GM19372 (cell line): Measurements from ENCODE around the gene ANKRD36B.
A peak's percentile ranks its signal among the peaks of the same experiment; 100 is the strongest.
"Not testable (repeated sequence)": the region's sequence is repeated elsewhere in the genome, so short reads cannot be mapped to it uniquely, and the experiment has no call there.

Experiments used
- ATAC-seq: cut with Tn5 transposase; IDR thresholded peaks from one replicate; pipeline ENCODE4 v1.9.1; 2021; ENCODE audit warnings: mild to moderate bottlenecking, low read depth, moderate library complexity; ENCODE audit not compliant: unreplicated experiment

ANKRD36B gene

DNA sequence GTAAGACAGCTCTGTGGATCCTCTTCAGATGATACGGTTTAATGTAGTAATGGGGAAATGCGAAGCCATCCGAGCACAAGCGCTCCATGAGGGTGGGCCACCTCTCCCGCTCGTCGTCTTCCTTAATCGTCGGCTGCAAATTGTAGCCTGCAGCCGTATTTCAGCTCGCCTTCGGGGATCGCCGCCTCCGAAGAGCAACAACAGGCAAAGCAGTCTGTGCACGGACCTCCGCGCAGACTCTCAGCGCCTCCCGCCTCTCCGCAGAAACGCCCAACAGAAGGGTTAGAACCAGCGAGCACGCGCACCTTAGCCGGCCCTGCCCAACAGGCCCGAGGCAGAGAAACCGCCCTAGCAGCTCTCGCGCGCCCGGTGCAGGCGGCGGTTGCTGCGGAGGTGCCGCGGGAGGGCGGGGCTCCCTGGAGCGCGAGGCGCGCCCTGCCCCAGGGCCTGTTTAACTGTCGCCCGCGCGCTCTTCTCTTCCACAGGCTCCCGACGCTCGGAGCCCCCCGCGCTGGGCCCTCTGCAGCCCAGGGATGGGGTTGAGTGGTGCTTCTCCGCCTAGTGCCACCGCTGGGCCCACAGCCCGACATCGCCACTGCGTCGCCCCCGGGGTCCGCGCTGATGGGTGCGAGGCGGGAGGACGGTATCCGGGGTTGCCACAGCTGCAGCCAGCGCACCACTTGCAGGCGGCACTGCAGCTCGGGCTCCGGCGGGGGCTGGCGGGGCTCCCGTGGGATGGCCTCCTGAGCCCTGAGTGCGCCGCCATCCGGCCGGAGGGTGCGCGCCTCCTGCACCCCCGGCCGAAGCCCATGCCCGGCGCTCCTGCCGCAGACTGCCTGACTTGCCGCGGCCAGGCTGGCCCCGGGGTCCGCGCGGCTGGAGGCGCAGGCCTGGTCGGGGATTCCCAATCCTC lies at the start of gene ANKRD36B:
TSS of gene ANKRD36B (minus strand) at position 280 of the 913 bp plus-strand sequence. CDS start at position 88, 192 bp downstream.
- ATAC-seq = peak; percentile 82

DNA sequence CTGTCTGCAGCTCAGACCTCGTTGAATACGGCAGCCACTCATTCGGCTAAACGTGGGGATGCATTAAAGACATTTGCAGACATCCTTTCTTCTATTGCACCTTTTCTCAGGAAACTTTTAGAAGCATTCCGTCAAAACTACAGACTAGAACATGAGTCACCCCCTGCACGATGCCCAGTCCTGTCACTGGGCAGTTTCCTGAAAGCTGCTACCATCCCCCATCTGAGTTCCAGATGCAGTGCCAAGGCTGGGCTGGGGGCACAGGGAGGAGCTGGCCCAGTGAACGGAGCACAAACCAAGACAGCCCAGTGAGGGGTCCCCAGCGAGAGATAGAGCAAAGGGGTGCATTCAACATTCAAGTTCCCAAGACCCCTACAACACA lies 36.4 kb upstream of the ANKRD36B start:
- not testable (repeated sequence) for ATAC-seq

DNA sequence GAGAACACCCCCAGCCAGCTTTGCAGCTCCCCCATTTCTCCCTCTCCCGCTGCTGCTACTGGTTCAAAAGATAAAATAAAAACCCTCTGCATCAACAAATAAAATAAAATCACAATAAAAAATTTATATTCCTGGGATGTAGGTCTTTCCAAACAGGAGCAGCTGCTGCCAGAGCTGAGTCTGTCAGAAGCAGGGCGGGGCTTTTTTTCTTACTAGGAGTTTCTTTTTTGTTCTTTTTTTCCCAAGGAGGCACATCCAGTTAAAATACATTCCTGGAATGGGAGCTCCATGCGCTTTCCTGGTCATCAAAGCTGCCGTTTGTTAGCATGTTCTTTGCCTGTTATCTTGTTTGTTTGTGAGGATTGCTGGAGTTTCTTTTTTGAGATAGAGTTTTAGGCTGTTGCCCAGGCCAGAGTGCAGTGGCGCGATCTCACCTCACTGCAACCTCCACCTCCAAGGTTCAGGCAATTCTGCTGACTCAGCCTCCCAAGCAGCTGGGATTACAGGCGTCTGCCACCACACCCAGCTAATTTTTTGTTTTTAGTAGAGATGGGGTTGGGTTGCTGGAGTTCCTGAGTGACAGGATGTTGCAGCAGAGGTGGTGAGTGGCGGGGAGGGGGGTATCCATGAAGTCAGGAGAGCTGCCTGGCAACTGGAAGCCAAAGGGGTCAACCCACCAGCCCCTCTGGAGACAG lies 35.8 kb upstream of the ANKRD36B start:
- ATAC-seq = not testable (repeated sequence)

GRCh38 chr2:97622976-97623375 lies 33.3 kb upstream of the ANKRD36B start:
- ATAC-seq = not testable (repeated sequence)

DNA sequence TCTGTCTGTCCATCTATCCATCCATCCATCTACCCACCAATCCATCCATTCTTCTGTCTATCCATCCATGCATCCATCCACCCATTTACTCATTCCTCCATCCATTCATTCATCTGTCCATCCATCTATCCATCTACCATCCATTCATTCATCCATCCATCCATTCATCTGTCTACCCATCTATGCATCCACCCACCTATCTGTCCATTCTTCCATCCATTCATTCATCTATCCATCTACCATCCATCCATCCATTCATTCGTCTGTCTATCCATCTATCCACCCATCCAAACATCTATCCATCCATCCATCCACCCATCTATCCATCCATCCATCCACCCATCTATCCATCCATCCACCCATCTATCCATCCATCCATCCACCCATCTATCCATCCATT lies 30.8 kb upstream of the ANKRD36B start:
- not testable (repeated sequence) for ATAC-seq

GRCh38 chr2:97618939-97619827 lies 29.5 kb upstream of the ANKRD36B start:
- not testable (repeated sequence) for ATAC-seq

GRCh38 chr2:97617911-97618310 lies 28.2 kb upstream of the ANKRD36B start:
- ATAC-seq = no peak

- not testable (repeated sequence) for ATAC-seq
These were observed 26.1 kb upstream of the ANKRD36B start for GRCh38 chr2:97615746-97616145.

GRCh38 chr2:97611895-97612294 lies 22.2 kb upstream of the ANKRD36B start:
- ATAC-seq = not testable (repeated sequence)

- not testable (repeated sequence) for ATAC-seq
These were observed 19.1 kb upstream of the ANKRD36B start for GRCh38 chr2:97608745-97609144.

DNA sequence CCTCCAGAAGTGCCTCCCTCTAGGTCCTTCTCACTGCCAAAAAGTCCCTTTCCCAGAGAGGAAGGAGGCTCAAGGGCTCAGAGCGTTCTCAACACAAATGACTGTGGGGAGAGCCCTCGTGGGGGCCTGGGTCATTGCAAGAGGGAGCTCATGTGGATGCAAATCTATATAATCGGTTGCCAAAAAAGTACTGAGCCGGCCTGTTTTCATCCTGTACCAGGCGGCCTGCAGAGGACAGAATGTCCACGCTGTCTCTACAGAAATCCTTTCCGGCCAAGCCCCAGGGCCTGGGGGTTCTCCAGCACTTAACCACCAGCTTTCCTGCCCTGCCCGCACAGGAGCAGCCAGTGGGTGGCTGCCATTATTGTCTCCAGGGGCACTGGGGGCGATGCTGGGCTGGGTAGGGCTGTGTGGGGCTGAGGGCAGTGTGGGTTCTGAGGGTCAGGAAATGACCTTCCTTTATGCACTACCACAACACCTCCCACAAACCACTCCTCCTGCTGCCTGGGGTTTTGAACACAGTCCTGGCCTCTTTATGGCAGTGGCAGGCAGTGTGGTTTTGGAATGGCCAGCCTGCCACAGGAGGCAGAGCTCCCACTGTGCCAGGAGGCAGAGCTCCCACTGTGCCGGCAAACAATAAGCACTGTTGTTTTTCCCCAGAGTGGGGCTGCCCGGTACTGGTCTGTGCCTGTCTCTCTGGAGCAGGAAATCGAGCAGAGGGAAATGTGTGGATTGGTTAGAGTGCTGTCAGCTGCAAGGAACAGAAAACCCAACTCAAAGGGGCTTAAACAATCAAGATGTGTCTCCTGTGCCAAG lies 16.1 kb upstream of the ANKRD36B start:
- ATAC-seq = not testable (repeated sequence)

DNA sequence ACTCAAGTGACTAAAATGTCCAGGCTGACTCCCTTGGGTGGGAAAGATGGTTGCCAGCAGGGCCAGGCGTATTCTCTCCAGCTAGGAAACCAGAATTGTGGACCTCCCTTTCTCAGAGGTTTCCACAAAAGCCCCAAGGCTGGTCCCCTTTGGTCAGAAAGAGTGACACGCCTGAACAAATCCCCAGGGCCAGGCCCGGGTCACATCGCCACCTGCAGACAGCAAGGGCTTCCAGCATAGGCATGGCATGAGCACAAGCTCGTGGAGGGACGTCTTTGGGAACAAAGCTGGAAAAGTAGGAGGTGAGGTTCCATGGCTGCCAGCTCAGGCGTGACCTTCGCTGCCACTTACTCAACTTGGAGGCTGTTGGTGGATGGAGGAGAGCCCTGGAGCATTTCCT lies 15.4 kb upstream of the ANKRD36B start:
- not testable (repeated sequence) for ATAC-seq

GRCh38 chr2:97601537-97601936 lies 11.9 kb upstream of the ANKRD36B start:
- not testable (repeated sequence) for ATAC-seq

DNA sequence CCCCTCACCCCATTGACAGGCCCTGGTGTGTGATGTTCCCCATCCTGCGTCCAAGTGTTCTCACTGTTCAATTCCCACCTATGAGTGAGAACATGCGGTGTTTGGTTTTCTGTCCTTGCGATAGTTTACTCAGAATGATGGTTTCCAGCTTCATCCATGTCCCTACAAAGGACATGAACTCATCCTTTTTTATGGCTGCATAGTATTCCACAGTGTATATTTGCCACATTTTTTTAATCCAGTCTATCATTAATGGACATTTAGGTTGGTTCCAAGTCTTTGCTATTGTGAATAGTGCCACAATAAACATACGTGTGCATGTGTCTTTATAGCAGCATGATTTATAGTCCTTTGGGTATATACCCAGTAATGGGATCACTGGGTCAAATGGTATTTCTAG lies 6.5 kb upstream of the ANKRD36B start:
- ATAC-seq = not testable (repeated sequence)

GRCh38 chr2:97593520-97593919 lies 3.8 kb upstream of the ANKRD36B start:
- ATAC-seq = not testable (repeated sequence)

DNA sequence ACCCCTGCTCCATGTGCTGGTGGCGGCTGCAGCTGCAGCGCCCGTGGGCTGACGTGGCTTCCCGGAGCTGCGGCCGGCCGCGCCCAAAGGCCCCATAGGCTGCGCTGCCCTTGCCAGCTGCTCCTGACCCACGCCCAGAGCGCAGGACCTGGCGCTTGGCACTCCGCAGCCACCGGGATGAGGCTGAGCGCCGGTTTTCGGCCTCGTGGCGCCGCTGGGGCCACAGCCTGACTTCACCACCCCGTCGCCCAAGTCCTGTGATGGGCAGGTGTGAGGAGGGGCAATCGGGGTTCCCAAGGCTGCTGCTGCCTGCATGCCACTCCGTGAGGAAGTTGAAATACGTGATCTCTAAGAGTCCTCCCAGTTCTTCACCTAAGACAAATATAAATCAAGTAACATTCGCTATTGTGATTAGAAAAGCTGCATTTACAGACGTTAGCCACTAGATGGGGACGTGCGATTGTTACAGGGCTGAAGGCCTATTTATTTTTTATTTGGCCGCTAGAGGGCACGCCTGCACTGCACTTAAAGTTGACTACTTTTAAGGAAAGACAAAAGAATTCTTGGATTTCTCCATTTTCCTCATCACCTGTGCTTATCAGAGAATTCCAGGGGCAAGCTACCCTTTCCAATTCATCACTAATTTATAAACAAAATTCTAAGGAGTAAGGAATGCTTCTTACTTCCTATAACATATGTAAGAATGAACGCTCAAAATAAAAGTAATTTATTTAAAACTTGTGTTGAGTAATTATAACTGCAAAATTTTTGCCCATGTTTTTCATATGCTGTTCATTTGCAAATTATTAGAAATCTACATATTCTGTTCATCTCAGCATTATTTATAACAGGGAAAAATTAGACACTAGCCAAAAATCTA lies 1.1 kb upstream of the ANKRD36B start:
- ATAC-seq = peak; percentile 37

DNA sequence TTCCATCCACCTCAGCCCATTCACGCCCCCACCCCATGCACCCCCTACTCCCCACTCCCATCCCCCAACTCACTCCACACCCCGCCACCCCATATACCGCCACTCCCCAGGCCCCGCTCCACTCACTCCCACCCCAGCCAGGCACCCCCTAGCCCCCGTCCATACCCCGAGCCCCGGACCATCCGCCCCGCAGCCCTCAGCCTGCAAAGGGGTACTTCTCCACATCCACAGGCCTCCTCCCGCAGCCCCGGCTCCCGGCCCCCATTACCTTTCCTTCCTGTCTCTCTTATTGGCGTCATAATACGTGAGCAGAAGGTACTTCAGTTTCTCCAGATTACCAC lies 450 bp downstream of the ANKRD36B start:
- not testable (repeated sequence) for ATAC-seq

DNA sequence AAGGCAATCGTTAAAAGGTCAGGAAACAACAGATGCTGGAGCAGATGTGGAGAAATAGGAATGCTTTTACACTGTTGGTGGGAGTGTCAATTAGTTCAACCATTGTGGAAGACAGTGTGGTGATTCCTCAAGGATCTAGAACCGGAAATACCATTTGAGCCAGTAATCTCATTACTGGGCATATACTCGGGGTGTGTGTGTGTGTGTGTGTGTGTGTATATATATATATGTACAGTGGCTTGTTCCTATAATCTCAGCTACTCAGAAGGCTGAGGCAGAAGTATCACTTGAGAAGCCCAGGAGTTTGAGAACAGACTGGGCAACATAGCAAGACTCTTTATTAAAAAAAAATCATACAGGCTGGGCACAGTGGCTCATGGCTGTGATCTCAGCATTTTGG lies 24.0 kb downstream of the ANKRD36B start:
- ATAC-seq = not testable (repeated sequence)

DNA sequence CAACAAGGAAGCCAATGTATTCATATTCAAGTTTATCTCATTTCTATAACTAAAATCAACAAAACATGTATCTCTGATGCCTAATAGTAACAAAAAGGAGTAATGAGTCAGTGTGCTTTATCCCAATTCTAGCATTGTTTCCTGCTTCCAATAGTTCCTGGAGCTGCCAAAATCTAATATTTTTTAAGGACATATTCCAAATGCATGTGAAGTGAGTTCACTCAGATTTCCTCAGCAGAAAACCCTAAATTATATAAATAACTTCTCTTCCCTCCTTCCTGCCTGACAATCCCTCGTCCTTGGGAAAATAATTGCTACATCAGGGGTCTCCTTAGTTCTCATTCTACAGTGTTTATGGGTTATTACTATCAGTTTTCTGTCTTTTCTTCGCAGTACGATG lies 37.3 kb downstream of the ANKRD36B start:
- ATAC-seq = not testable (repeated sequence)
